Hepatocyte (in vitro differentiated cells): ENCODE data around the gene RPL13. TPM values are rescaled to one million over a fixed set of nuclear protein-coding genes. Genes with fewer than 3 reads are reported as not detected.
A peak's percentile ranks its signal among the peaks of the same experiment; 100 is the strongest.

Experiments used
- DNase-seq: peaks from one replicate; pipeline ENCODE4 v3.0.0-alpha.2; 2016; ENCODE audit warnings: low spot score
- H2AFZ ChIP-seq: fragments of 200-600 bp; sonication (generic); 2 replicates; pipeline ENCODE4 v1.6.0; 2016; ENCODE audit warnings: antibody characterized with exemption, mild to moderate bottlenecking
- H3K27ac ChIP-seq: fragments of 200-600 bp; sonication (generic); 2 replicates; pipeline ENCODE4 v1.5.1; 2016; ENCODE audit warnings: mild to moderate bottlenecking
- H3K27me3 ChIP-seq: fragments of 200-600 bp; sonication (generic); 2 replicates; pipeline ENCODE4 v1.6.1; 2016
- H3K36me3 ChIP-seq: fragments of 200-600 bp; sonication (generic); replicated peaks from 2 replicates; pipeline ENCODE4 v1.5.1; 2016; ENCODE audit warnings: low read depth; ENCODE audit not compliant: insufficient read depth
- H3K4me1 ChIP-seq: fragments of 200-600 bp; sonication (generic); 2 replicates; pipeline ENCODE4 v1.5.1; 2016; ENCODE audit warnings: mild to moderate bottlenecking, moderate library complexity; ENCODE audit not compliant: insufficient read depth
- H3K4me2 ChIP-seq: fragments of 200-600 bp; sonication (generic); 2 replicates; pipeline ENCODE4 v1.6.0; 2016
- H3K4me3 ChIP-seq: fragments of 200-600 bp; sonication (generic); 2 replicates; pipeline ENCODE4 v1.5.1; 2016; ENCODE audit warnings: mild to moderate bottlenecking
- H3K79me2 ChIP-seq: fragments of 200-600 bp; sonication (generic); 2 replicates; pipeline ENCODE4 v1.6.0; 2017; ENCODE audit warnings: mild to moderate bottlenecking
- H3K9me2 ChIP-seq: fragments of 200-600 bp; sonication (generic); replicated peaks from 2 replicates; pipeline ENCODE4 v1.6.0; 2017; ENCODE audit warnings: mild to moderate bottlenecking; ENCODE audit not compliant: insufficient read depth
- H3K9me3 ChIP-seq: fragments of 200-600 bp; sonication (generic); 2 replicates; pipeline ENCODE4 v1.5.1; 2016; ENCODE audit warnings: low read depth, mild to moderate bottlenecking
- H4K20me1 ChIP-seq: fragments of 200-600 bp; sonication (generic); 2 replicates; pipeline ENCODE4 v1.6.0; 2016; ENCODE audit warnings: mild to moderate bottlenecking; ENCODE audit not compliant: insufficient read depth, poor library complexity, severe bottlenecking
- EZH2 ChIP-seq: fragments of 200-600 bp; sonication (generic); IDR thresholded peaks from 2 replicates; pipeline ENCODE4 v1.6.1; 2016; ENCODE audit warnings: antibody characterized with exemption, mild to moderate bottlenecking, borderline replicate concordance
- EZH2phosphoT487 ChIP-seq: fragments of 200-600 bp; sonication (generic); IDR thresholded peaks from one replicate; pipeline ENCODE4 v1.6.1; 2018; ENCODE audit warnings: antibody characterized with exemption, mild to moderate bottlenecking, low read depth, moderate library complexity; ENCODE audit not compliant: unreplicated experiment, severe bottlenecking
- WGBS: methylation state at CpG from one replicate; pipeline ENCODE4 v1.1.6; 2016; ENCODE audit warnings: low lambda C conversion rate; ENCODE audit errors: missing lambda C conversion rate; 5-methylcytosine and 5-hydroxymethylcytosine counted together
- polyA plus RNA-seq: library from polyadenylated mRNA; unstranded; fragments of >200 nt; fragmentation: Nextera tagmentation; extraction: Ambion mirVana; gene quantifications from 2 replicates; pipeline ENCODE4 v1.2.1, GENCODE V29; 2016
- total RNA-seq: library from RNA; depleted of rRNA; stranded (reverse); fragments of >200 nt; gene quantifications from 2 replicates; pipeline ENCODE4 v1.2.3, GENCODE V29; 2014
- TF ChIP-seq, protein P1 (sequence below): fragments of 200-600 bp; sonication (generic); IDR thresholded peaks from 2 replicates; pipeline ENCODE4 v1.5.1; 2016; ENCODE audit warnings: antibody characterized with exemption, mild to moderate bottlenecking; ENCODE audit not compliant: poor library complexity

The RPL13 gene
- total and polyA plus RNA-seq, 2 experiments from 2014 or later = 1,312 to 4,787 TPM

DNA sequence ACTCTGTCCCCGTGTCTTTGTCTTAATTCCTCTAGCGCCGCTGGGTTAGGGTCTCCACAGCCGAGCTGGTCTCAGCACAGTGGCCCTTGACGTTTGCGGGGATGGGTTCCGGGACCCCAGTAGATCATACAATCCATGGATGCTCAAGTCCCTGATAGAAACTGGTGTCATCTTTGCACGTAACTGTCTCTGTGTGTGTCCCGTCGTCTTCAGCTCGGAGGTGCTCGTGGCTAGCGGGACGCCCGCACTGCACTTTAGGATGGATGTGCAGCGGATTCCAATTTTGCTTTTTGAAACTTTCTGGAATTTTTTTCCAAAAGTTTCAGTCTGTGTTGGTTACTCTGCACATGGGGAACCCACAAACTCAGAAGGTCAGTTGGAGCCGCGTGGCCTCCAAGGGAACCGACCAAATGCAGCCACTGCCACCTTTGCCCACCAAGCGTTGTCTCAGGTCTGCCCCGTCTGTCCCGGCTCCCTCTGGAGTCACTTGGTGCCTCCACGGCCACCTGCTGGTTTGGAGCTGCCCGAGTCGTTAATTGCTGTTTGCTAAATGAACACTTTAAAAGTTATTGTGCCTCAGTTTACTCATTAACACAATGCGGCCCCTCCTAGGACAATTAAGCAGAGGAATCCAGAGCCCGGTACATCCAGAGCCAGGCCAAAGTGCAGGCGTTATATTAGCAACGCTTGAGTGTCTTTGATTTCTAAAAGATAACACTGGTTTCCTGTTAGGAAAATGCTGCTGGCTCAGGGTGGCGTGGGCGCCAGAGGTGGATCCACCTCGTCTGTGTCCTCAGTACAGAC lies 47.7 kb downstream of the RPL13 start:
- Histone ChIP-seq H3K79me2 (no peaks in the 10 kb centered on the region), H3K4me2 (no peak overlapping the region), H3K9me3 (no peaks in the 10 kb centered on the region), H3K4me1 (peaks cover 12% of the 10 kb centered on the region), H3K9me2 (no peaks in the 10 kb centered on the region), H4K20me1 (no peaks in the 10 kb centered on the region), H3K27ac (peak overlapping the region; percentile 68), H2AFZ (no peak overlapping the region), H3K4me3 (no peak overlapping the region), H3K27me3 (no peaks in the 10 kb centered on the region), H3K36me3 (no peaks in the 10 kb centered on the region)
- no peak for DNase-seq
- TF ChIP-seq EZH2phosphoT487 = no peak
- no peak for TF ChIP-seq EZH2
- TF ChIP-seq, protein P1, sequence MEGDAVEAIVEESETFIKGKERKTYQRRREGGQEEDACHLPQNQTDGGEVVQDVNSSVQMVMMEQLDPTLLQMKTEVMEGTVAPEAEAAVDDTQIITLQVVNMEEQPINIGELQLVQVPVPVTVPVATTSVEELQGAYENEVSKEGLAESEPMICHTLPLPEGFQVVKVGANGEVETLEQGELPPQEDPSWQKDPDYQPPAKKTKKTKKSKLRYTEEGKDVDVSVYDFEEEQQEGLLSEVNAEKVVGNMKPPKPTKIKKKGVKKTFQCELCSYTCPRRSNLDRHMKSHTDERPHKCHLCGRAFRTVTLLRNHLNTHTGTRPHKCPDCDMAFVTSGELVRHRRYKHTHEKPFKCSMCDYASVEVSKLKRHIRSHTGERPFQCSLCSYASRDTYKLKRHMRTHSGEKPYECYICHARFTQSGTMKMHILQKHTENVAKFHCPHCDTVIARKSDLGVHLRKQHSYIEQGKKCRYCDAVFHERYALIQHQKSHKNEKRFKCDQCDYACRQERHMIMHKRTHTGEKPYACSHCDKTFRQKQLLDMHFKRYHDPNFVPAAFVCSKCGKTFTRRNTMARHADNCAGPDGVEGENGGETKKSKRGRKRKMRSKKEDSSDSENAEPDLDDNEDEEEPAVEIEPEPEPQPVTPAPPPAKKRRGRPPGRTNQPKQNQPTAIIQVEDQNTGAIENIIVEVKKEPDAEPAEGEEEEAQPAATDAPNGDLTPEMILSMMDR = no peak
- 80% methylated on average over 32 of the region's 32 CpGs for WGBS

DNA sequence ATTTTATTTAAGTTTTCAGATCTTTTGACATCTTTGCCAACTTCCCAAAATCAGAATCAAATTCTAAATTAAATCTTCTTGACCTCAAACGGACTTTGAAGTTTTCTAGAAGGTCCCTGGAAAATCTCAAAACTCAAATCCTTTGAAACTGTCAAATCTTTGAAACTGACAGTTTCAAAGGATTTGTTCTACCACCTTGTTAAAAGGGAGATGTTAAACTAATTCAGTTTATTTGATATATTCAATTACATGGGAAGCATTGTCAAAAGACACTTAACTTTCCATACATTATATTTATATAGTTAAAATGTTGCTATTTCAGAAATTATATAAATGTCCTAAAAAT lies 49.6 kb downstream of the RPL13 start:
- Histone ChIP-seq H3K4me1 (peaks cover 12% of the 10 kb centered on the region), H3K4me3 (no peak overlapping the region), H3K27me3 (no peaks in the 10 kb centered on the region), H3K9me2 (no peaks in the 10 kb centered on the region), H3K36me3 (no peaks in the 10 kb centered on the region), H4K20me1 (no peaks in the 10 kb centered on the region), H3K9me3 (no peaks in the 10 kb centered on the region), H3K79me2 (no peaks in the 10 kb centered on the region), H2AFZ (no peak overlapping the region), H3K27ac (peak overlapping the region; percentile 35), H3K4me2 (no peak overlapping the region)
- no peak for DNase-seq
- 67% methylated on average over 1 of the region's 1 CpG for WGBS
- TF ChIP-seq EZH2phosphoT487 (no peak), EZH2 (no peak)
- TF ChIP-seq, protein P1 = no peak

DNA sequence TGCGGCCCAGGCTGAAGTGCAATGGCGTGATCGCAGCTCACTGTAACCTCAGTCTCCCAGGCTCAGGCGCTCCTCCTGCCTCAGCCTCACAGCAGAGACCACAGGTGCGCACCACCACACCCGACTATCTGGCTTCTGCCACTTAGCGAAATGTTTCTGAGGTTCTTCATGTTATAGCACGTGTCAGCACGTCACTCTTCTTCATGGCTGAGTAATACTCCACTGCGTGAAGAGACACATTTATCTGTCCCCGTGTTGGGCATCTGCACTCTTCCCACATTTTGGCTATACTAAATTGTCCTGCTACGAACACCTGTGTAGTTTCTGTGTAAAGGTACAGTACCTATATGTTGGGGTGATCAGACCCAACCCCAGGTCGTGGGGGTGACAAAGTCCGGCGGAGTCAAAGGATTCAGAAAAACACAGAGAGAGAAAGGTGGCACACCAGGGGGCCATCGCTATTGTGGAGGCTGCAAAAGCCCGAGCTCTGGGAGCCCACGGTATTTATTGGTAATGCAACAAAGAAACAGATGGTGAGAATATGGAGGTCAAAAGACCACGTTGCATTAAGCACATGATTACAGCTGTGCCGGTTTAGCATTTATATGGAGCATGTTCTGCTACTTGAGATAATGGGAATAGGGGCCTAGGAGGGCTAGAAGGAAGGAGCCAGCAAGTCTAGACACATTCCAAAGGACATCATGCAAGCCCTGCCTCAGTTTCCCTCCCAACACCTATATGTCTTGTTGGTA lies 52.1 kb downstream of the RPL13 start:
- TF ChIP-seq EZH2phosphoT487 (no peak), EZH2 (no peak)
- TF ChIP-seq, protein P1 = no peak
- no peak overlapping the region for H3K4me2 ChIP-seq
- no peaks in the 10 kb centered on the region for H4K20me1 ChIP-seq
- H3K27ac ChIP-seq = no peak overlapping the region
- H3K9me2 ChIP-seq = no peaks in the 10 kb centered on the region
- no peak overlapping the region for H3K4me3 ChIP-seq
- DNase-seq = no peak
- H3K9me3 ChIP-seq = no peaks in the 10 kb centered on the region
- no peaks in the 10 kb centered on the region for H3K27me3 ChIP-seq
- WGBS = 83% methylated on average over 20 of the region's 20 CpGs
- H3K36me3 ChIP-seq = no peaks in the 10 kb centered on the region
- H3K4me1 ChIP-seq = peaks cover 12% of the 10 kb centered on the region
- no peak overlapping the region for H2AFZ ChIP-seq
- no peaks in the 10 kb centered on the region for H3K79me2 ChIP-seq
